ENCODE results near the gene POLR3K. TPM values are rescaled to one million over a fixed set of nuclear protein-coding genes. Genes with fewer than 3 reads are reported as not detected.

Gene POLR3K
- total and polyA plus RNA-seq, 2 donors (not counting 3 experiments of a cell fraction or from before 2014, with no cell fraction given): 20.6 to 33.2 TPM

DNA sequence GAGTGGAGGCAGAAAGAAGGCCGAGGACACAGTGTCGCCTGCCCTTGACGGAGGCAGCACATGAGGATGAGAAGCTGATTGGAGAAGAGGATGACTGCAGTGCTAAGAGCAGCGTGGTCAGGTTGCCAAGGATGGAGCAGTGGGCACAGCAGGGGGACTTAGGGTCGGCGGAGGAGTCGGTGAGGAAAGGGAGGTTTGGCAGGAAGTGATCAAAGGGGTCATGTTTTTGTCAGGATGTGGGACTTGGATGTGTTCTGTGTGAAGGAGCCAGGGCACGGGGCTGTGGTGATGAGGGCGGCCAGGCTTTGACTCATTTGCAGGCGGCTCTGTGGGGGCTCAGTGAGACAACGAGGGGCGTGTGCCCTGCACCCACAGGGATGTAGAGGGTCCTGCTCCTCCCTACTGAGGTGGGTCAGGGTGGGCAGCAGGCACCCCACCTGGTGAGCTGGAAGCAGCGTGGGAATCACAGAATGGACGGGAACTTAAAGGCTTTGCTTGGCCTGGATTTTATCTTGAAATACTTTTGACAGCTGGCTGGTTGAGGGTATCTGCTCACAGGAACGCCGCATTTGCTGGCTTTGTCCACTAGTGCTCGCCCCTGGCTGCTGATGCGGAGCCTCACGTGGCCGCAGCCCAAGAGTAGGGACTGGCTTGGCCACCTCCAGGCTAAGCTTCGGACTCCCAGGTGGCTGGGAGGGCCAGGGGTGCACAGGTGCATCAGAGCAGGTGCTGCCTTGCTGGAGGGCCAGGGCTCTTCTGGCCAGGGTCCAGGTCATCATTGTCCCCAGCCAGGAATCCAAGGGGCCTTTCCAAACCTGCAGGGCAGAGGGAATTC, 30.6 kb upstream of the POLR3K start:
- Histone ChIP-seq H2AFZ (ENCODE audit: low read depth, low read length) (no peak overlapping the region), H3K27ac (ENCODE audit: insufficient read depth, low read depth, low read length) (peak overlapping the region; percentile 78), H3K36me3 (ENCODE audit: control insufficient read depth in 2 of 2, extremely low read depth in 1 of 2, insufficient read depth in 2 of 2, low read length in 2 of 2) (peaks cover 7 to 22% of the 10 kb centered on the region in 2 experiments), H3K4me1 (ENCODE audit: control insufficient read depth, extremely low read depth, insufficient read depth, low read length) (peaks cover 39% of the 10 kb centered on the region), H3K9me1 (replicated peaks; ENCODE audit: control insufficient read depth, extremely low read depth, insufficient read depth, low read length) (no peaks in the 10 kb centered on the region), H3K4me2 (ENCODE audit: insufficient read depth, low read length) (peak overlapping the region; percentile 13), H3K79me2 (ENCODE audit: control insufficient read depth, insufficient read depth, low read length) (no peaks in the 10 kb centered on the region), H3K9ac (replicated peaks; ENCODE audit: extremely low read depth, insufficient read depth, low read length) (peak overlapping the region; percentile 53), H3K4me3 (replicated peaks in 1 of 3; ENCODE audit: insufficient read depth in 1 of 3, low read depth in 1 of 3, low read length in 3 of 3) (no peak overlapping the region), H4K20me1 (replicated peaks; ENCODE audit: control insufficient read depth, extremely low read depth, insufficient read depth, low read length) (no peaks in the 10 kb centered on the region), H3K9me3 (replicated peaks; ENCODE audit: control insufficient read depth, insufficient read depth, low read length) (no peaks in the 10 kb centered on the region), H3K27me3 (ENCODE audit: control insufficient read depth in 2 of 2, insufficient read depth in 2 of 2, low read length in 2 of 2) (no peaks in the 10 kb centered on the region)
- intact Hi-C loops (cut with micrococcal nuclease) (loop anchor here (1.0 kb wide), 3 partner anchors 8 to 31 kb away; partner anchors contain the start of genes POLR3K and SNRNP25), dilution Hi-C loops (cut with MboI; ENCODE audit: extremely low pct_ligation_motif_present, low sequenced_read_pairs) (no loop called here)
- ChIA-PET CTCF (interaction anchor here (1.1 to 17.6 kb wide), 6 partner anchors 10 to 97 kb away, joined by 3 to 790 read pairs (median 10); partner anchors contain the start of genes HBQ1, MPG and RHBDF1), POLR2A (interaction anchor here (1.9 kb wide), 1 partner anchor 10 kb away, joined by 5 read pairs; no protein-coding TSS in a partner anchor)
- DNase-seq (ENCODE audit: low read depth, low spot score) (peak; percentile 64), FAIRE-seq (peak; percentile 82)
- no TSS peak for BruUV-seq (replicated peaks)
- peak; percentile 50 for TF ChIP-seq POLR2A (IDR thresholded peaks at IDR 0.05; ENCODE audit: low read depth, low read length)
- TF ChIP-seq, protein P1, sequence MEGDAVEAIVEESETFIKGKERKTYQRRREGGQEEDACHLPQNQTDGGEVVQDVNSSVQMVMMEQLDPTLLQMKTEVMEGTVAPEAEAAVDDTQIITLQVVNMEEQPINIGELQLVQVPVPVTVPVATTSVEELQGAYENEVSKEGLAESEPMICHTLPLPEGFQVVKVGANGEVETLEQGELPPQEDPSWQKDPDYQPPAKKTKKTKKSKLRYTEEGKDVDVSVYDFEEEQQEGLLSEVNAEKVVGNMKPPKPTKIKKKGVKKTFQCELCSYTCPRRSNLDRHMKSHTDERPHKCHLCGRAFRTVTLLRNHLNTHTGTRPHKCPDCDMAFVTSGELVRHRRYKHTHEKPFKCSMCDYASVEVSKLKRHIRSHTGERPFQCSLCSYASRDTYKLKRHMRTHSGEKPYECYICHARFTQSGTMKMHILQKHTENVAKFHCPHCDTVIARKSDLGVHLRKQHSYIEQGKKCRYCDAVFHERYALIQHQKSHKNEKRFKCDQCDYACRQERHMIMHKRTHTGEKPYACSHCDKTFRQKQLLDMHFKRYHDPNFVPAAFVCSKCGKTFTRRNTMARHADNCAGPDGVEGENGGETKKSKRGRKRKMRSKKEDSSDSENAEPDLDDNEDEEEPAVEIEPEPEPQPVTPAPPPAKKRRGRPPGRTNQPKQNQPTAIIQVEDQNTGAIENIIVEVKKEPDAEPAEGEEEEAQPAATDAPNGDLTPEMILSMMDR (IDR thresholded peaks at IDR 0.05; ENCODE audit: extremely low read depth in 1 of 2, insufficient read depth in 1 of 2, low read depth in 1 of 2, low read length in 2 of 2): peak in 1 of 2 donors; percentile 29
- TF ChIP-seq EZH2 (IDR thresholded peaks at IDR 0.05; ENCODE audit: borderline replicate concordance, low read depth, low read length, severe bottlenecking): no peak
- TF ChIP-seq, protein P2, sequence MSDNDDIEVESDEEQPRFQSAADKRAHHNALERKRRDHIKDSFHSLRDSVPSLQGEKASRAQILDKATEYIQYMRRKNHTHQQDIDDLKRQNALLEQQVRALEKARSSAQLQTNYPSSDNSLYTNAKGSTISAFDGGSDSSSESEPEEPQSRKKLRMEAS (IDR thresholded peaks at IDR 0.05; ENCODE audit: insufficient read depth, insufficient read length): no peak
- peak; percentile 49 for TF ChIP-seq FOS (IDR thresholded peaks at IDR 0.05; ENCODE audit: borderline replicate concordance, insufficient read depth, low read length)
- TF ChIP-seq POLR2AphosphoS5 (IDR thresholded peaks at IDR 0.05; ENCODE audit: insufficient read depth, low read depth, low read length): peak; percentile 86

Measured in endothelial cell of umbilical vein (primary cell).